Measurements from ENCODE around the gene PFKFB3. TPM values are rescaled to one million over a fixed set of nuclear protein-coding genes. Genes with fewer than 3 reads are reported as not detected.
A peak's percentile ranks its signal among the peaks of the same experiment; 100 is the strongest.

The PFKFB3 gene
- total RNA-seq, 2 experiments from 2014 or later: 57.1 to 59.3 TPM

GRCh38 chr10:6270951-6271350 is 68.2 kb downstream of the PFKFB3 start:
- Mint-ChIP-seq H3K27me3 (peaks cover 2% of the 10 kb centered on the region), H3K27ac (peak overlapping the region; percentile 93), H3K4me1 (peaks cover 76% of the 10 kb centered on the region), H3K9me3 (ENCODE audit: low read depth) (no peaks in the 10 kb centered on the region), H3K36me3 (peaks cover 5% of the 10 kb centered on the region), H3K4me3 (peak overlapping the region; percentile 46)
- ATAC-seq: no peak
- CTCF ChIA-PET: interaction anchor here (1.2 to 3.6 kb wide), 4 partner anchors 21 to 131 kb away, joined by 5 to 21 read pairs (median 8); partner anchors contain the start of gene PFKFB3
- no peak for DNase-seq

- H3K4me3 Mint-ChIP-seq: no peak overlapping the region
- no peaks in the 10 kb centered on the region for H3K9me3 Mint-ChIP-seq (ENCODE audit: low read depth)
- no peaks in the 10 kb centered on the region for H3K27me3 Mint-ChIP-seq
- peak overlapping the region; percentile 93 for H3K27ac Mint-ChIP-seq
- CTCF ChIA-PET: interaction anchor here (1.2 to 3.6 kb wide), 3 partner anchors 20 to 131 kb away, joined by 5 to 21 read pairs (median 7); partner anchors contain the start of gene PFKFB3
- DNase-seq (no peak), ATAC-seq (no peak)
- peaks cover 4% of the 10 kb centered on the region for H3K36me3 Mint-ChIP-seq
- peaks cover 76% of the 10 kb centered on the region for H3K4me1 Mint-ChIP-seq
These were observed 68.9 kb downstream of the PFKFB3 start for GRCh38 chr10:6271663-6272062.

DNA sequence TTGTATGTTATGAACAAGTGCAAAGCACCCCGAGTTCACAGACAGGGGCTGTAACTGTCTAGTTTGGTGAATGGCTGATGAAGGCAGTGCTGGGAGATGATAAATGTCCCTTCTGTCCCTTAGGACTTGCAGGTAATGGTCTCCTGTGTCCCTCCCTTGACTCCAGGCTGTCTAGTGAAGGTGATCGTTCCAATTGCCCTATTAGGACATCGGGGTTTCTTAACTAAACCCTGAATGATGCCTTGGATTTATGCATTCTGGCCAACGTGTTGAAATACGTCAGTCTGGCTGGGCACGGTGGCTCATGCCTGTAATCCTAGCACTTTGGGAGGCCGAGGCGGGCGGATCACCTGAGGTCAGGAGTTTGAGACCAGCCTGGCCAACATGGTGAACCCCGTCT is 69.4 kb downstream of the PFKFB3 start:
- H3K9me3 Mint-ChIP-seq (ENCODE audit: low read depth): peaks cover 2% of the 10 kb centered on the region
- H3K27ac Mint-ChIP-seq: no peak overlapping the region
- CTCF ChIA-PET: interaction anchor here (0.9 to 3.6 kb wide), 4 partner anchors 9 to 130 kb away, joined by 3 to 21 read pairs (median 4); partner anchors contain the start of gene PFKFB3
- H3K4me3 Mint-ChIP-seq: no peak overlapping the region
- peaks cover 8% of the 10 kb centered on the region for H3K36me3 Mint-ChIP-seq
- DNase-seq (no peak), ATAC-seq (no peak)
- peaks cover 76% of the 10 kb centered on the region for H3K4me1 Mint-ChIP-seq
- no peaks in the 10 kb centered on the region for H3K27me3 Mint-ChIP-seq

DNA sequence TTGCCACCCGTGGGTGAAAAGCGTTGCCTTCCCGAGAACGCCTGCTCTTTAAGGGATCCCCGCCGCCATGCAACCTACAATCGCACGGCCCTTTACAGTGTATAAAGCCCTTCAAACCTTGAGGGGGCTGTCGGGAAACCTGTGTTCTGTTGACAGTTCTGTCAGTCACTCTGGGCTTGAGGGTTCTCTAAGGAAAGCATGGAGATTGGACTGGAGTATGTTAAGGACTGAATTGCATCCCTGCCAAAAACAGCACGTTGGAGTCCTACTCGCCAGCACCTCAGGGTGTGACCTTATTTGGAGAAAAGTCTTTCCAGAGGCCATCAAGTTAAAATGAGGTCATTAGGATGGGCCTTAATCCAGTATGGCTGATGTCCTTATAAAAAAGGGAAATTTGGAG is 70.6 kb downstream of the PFKFB3 start:
- CTCF ChIA-PET: interaction anchor here (0.9 to 1.2 kb wide), 3 partner anchors 8 to 129 kb away, joined by 3 to 4 read pairs (median 3); no protein-coding TSS in a partner anchor
- no peak overlapping the region for H3K27ac Mint-ChIP-seq
- H3K4me3 Mint-ChIP-seq: no peak overlapping the region

GRCh38 chr10:6274040-6274439 is 71.3 kb downstream of the PFKFB3 start:
- Mint-ChIP-seq H3K4me1 (peaks cover 67% of the 10 kb centered on the region), H3K36me3 (peaks cover 11% of the 10 kb centered on the region), H3K27ac (no peak overlapping the region), H3K9me3 (ENCODE audit: low read depth) (peaks cover 4% of the 10 kb centered on the region), H3K4me3 (no peak overlapping the region), H3K27me3 (no peaks in the 10 kb centered on the region)
- no peak for ATAC-seq
- CTCF ChIA-PET: interaction anchor here (1.2 to 2.4 kb wide), 3 partner anchors 18 to 74 kb away, joined by 3 to 17 read pairs (median 4); partner anchors contain the start of gene PFKFB3
- DNase-seq: no peak

More for the DNA sequence above, 70.6 kb downstream of the PFKFB3 start:
- peaks cover 71% of the 10 kb centered on the region for H3K4me1 Mint-ChIP-seq
- ATAC-seq (no peak), DNase-seq (no peak)
- H3K36me3 Mint-ChIP-seq: peaks cover 11% of the 10 kb centered on the region
- no peaks in the 10 kb centered on the region for H3K27me3 Mint-ChIP-seq
- H3K9me3 Mint-ChIP-seq (ENCODE audit: low read depth): peaks cover 4% of the 10 kb centered on the region

GRCh38 chr10:6274484-6274883 is 71.8 kb downstream of the PFKFB3 start:
- CTCF ChIA-PET: interaction anchor here (1.1 to 2.4 kb wide), 4 partner anchors 17 to 132 kb away, joined by 3 to 17 read pairs (median 4); partner anchors contain the start of gene PFKFB3
- DNase-seq (no peak), ATAC-seq (no peak)
- no peaks in the 10 kb centered on the region for H3K27me3 Mint-ChIP-seq
- H3K27ac Mint-ChIP-seq: peak overlapping the region; percentile 89
- peaks cover 11% of the 10 kb centered on the region for H3K36me3 Mint-ChIP-seq
- peaks cover 4% of the 10 kb centered on the region for H3K9me3 Mint-ChIP-seq (ENCODE audit: low read depth)
- no peak overlapping the region for H3K4me3 Mint-ChIP-seq
- peaks cover 64% of the 10 kb centered on the region for H3K4me1 Mint-ChIP-seq

- H3K4me3 Mint-ChIP-seq: peak overlapping the region; percentile 59
- peaks cover 11% of the 10 kb centered on the region for H3K36me3 Mint-ChIP-seq
- peaks cover 64% of the 10 kb centered on the region for H3K4me1 Mint-ChIP-seq
- DNase-seq (peak; percentile 95), ATAC-seq (peak; percentile 88)
- H3K9me3 Mint-ChIP-seq (ENCODE audit: low read depth): peaks cover 4% of the 10 kb centered on the region
- H3K27ac Mint-ChIP-seq: peak overlapping the region; percentile 89
- H3K27me3 Mint-ChIP-seq: no peaks in the 10 kb centered on the region
- CTCF ChIA-PET: interaction anchor here (0.7 to 2.4 kb wide), 8 partner anchors 9 to 131 kb away, joined by 3 to 17 read pairs (median 4); partner anchors contain the start of gene PFKFB3
These were observed 72.6 kb downstream of the PFKFB3 start for GRCh38 chr10:6275022-6275997.

- Mint-ChIP-seq H3K27ac (no peak overlapping the region), H3K36me3 (peaks cover 12% of the 10 kb centered on the region), H3K9me3 (ENCODE audit: low read depth) (peaks cover 4% of the 10 kb centered on the region), H3K4me1 (peaks cover 62% of the 10 kb centered on the region), H3K4me3 (no peak overlapping the region), H3K27me3 (no peaks in the 10 kb centered on the region)
- ATAC-seq (no peak), DNase-seq (no peak)
- CTCF ChIA-PET: interaction anchor here (0.9 kb wide), 1 partner anchor 103 kb away, joined by 4 read pairs; no protein-coding TSS in a partner anchor
These were observed 73.6 kb downstream of the PFKFB3 start for GRCh38 chr10:6276356-6276755.

DNA sequence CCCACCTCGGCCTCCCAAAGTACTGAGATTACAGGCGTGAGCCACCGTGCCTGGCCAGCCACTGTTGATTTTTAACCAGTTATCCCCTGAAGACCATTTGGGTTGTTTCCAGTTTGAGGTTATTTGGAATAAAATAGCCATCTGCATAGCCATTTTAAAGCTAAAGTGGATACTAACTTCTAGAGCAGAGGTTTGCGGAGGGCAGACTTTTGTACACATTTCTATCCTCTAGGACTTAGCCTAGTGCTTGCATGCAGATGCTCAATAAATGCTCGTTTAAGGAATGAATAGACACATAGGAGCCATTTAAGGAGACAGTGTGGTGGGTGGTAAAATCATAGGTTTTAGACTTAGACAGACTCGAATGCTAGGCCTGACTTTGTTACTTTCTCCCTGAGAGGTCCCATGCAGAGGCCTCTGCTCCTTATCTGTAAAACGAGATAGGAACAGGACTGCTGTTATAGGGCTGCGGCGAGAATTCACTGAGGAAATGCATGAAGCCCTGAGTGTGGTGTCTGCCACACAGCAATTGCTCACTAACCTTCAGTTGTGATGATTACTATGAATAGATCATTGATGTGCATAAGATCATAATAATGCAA is 75.9 kb downstream of the PFKFB3 start:
- CTCF ChIA-PET: interaction anchor here (0.6 to 1.4 kb wide), 4 partner anchors 21 to 127 kb away, joined by 3 to 5 read pairs (median 3); partner anchors contain the start of gene PFKFB3
- H3K27me3 Mint-ChIP-seq: no peaks in the 10 kb centered on the region
- DNase-seq (no peak), ATAC-seq (no peak)
- H3K4me3 Mint-ChIP-seq: no peak overlapping the region
- peaks cover 48% of the 10 kb centered on the region for H3K4me1 Mint-ChIP-seq
- peaks cover 13% of the 10 kb centered on the region for H3K36me3 Mint-ChIP-seq
- H3K27ac Mint-ChIP-seq: no peak overlapping the region
- H3K9me3 Mint-ChIP-seq (ENCODE audit: low read depth): peaks cover 4% of the 10 kb centered on the region

DNA sequence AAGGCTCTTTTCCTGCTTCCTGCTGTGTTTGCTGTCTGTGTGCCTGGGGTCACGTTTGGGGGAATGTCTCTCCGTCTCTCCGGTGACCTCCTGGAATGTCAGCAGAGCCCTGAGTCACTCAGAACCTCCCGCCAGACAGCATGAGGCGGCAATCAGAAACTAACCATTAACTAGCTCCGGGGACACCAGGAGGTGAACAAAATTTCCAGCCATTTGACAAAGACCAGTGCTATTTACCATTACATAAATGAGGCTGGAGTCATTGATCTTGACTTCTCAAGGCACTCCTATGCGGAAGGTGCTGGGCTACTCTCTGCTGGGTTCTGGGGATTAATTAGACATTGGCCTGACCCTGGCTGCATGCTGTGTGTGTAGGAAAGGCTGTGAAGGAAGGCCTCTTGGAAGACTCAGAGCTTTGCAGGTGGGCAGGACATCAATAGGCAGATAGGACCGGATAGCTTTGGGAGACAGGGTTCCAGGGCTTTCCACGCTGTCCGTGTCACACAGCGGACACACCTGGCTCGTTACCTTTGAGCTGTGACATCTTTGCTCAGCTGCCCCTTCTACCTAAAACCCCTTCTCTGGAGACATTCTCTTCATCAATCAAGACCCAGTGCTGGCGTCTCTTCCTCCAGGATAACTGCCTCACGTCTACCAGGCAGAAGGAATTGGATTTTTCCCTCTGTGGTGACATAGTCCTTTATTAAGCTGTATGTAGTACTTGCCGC is 77.0 kb downstream of the PFKFB3 start:
- Mint-ChIP-seq H3K27me3 (no peaks in the 10 kb centered on the region), H3K36me3 (peaks cover 17% of the 10 kb centered on the region), H3K27ac (peak overlapping the region; percentile 35), H3K9me3 (ENCODE audit: low read depth) (peaks cover 4% of the 10 kb centered on the region), H3K4me1 (peaks cover 45% of the 10 kb centered on the region), H3K4me3 (no peak overlapping the region)
- no peak for DNase-seq
- ATAC-seq: no peak
- CTCF ChIA-PET: interaction anchor here (1.0 to 1.5 kb wide), 4 partner anchors 12 to 126 kb away, joined by 3 to 4 read pairs (median 3); partner anchors contain the start of gene PFKFB3

DNA sequence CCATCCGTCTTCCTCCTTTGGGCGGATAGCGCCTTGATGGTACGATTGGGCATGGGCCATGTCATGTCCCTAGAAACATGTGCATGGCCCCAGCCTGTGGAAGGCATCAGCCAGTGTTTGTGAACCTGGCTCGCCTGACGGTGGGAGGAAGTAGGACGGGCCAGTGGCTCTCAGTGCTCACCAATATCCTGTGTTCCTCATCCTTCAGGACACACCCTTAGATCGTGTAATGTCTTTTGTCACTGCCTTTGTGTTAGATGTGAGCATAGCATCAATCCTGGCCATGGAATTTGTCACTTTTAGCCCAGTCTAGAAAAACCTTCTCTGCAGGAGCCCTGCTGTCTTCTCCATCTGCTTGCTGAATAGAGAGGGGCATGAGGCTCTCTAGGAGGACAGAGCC is 77.6 kb downstream of the PFKFB3 start:
- no peaks in the 10 kb centered on the region for H3K27me3 Mint-ChIP-seq
- H3K36me3 Mint-ChIP-seq: peaks cover 17% of the 10 kb centered on the region
- CTCF ChIA-PET: interaction anchor here (1.0 to 1.5 kb wide), 3 partner anchors 11 to 125 kb away, joined by 3 to 4 read pairs (median 3); partner anchors contain the start of gene PFKFB3
- H3K27ac Mint-ChIP-seq: peak overlapping the region; percentile 35
- H3K4me1 Mint-ChIP-seq: peaks cover 40% of the 10 kb centered on the region
- peaks cover 4% of the 10 kb centered on the region for H3K9me3 Mint-ChIP-seq (ENCODE audit: low read depth)
- ATAC-seq (peak; percentile 61), DNase-seq (no peak)
- no peak overlapping the region for H3K4me3 Mint-ChIP-seq

DNA sequence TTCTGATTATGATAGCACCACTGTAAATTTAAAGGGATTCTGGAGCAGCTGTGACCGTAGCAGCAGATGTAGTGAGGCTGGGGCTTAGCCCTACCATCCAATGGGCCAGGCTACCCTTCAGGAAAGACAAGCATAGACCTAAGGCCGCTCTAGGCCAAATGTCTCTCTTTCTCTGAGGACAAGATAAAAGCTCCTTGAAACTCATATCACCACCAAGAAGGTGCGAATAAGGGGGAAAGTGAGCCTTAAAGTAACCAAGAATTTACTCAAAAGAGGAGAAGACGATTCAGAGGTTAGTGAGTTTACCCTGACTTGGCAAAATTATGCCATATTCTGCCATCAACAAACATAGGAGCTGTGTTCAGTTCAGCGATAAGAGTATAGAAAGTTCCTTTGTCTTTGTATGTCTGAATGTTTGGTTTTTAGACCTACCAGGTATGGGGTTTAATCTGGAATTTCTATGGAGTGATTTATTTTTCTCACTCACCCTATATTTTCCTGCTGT is 79.8 kb downstream of the PFKFB3 start:
- no peak for DNase-seq
- no peak overlapping the region for H3K4me3 Mint-ChIP-seq
- H3K4me1 Mint-ChIP-seq: peaks cover 21% of the 10 kb centered on the region
- peaks cover under 1% of the 10 kb centered on the region for H3K9me3 Mint-ChIP-seq (ENCODE audit: low read depth)
- no peak for ATAC-seq
- CTCF ChIA-PET: interaction anchor here (0.6 to 1.6 kb wide), 8 partner anchors 13 to 123 kb away, joined by 3 to 8 read pairs (median 4); partner anchors contain the start of gene PFKFB3
- peaks cover 7% of the 10 kb centered on the region for H3K36me3 Mint-ChIP-seq
- H3K27me3 Mint-ChIP-seq: no peaks in the 10 kb centered on the region
- no peak overlapping the region for H3K27ac Mint-ChIP-seq
